Measurements from ENCODE around the gene PCCB.
"Not testable (repeated sequence)": the region's sequence is repeated elsewhere in the genome, so short reads cannot be mapped to it uniquely, and the experiment has no call there.

The PCCB gene

DNA sequence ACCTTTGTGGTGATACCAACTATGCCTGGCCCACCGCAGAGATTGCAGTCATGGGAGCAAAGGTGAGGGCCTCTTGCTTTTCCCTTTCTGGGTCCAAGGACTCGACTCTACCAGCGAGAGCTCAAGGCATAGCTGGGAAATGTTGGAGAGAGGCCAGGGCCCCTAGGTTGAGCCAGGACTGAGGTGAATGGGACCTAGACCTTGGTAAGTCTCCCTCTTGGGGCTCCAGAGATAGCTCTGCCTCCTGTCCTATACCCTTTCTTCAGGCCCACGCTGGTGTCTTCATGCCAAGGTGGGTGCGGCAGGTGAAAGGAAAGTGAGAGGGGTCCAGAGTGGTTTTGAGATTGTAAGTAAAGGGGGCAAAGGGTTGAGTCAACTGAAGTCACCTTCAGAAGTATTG, 77.5 kb downstream of the PCCB start:
- Histone ChIP-seq H3K27ac (ENCODE audit: low read depth, low read length) (no peak overlapping the region), H3K9ac (ENCODE audit: low read depth, low read length) (no peak overlapping the region), H3K27me3 (ENCODE audit: control insufficient read depth, insufficient read depth, low read length) (no peaks in the 10 kb centered on the region), H3K36me3 (ENCODE audit: control insufficient read depth, insufficient read depth, low read length) (peaks cover 32% of the 10 kb centered on the region), H3K4me3 (ENCODE audit: low read depth, low read length) (no peak overlapping the region), H3K4me1 (ENCODE audit: control insufficient read depth, insufficient read depth, low read length) (no peaks in the 10 kb centered on the region), H3K9me3 (ENCODE audit: control insufficient read depth, insufficient read depth, low read length) (no peaks in the 10 kb centered on the region)

DNA sequence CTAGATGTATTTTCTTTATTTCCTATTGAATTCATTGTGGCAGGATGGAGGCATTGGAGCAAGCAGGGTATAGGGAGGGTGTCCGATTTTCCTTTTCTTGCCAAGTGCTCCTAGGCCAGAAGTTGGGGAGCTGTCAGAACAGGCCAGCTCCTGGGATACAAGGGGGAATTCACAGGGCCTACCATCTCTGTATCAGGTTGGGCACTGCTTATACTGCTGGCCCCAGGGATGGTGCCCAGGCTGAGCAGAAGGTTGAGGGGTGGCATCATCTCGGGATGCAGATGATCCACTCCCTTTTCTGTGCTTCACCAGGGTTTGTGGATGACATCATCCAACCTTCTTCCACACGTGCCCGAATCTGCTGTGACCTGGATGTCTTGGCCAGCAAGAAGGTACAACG, 79.5 kb downstream of the PCCB start:
- H3K9me3 ChIP-seq (ENCODE audit: control insufficient read depth, insufficient read depth, low read length), result no peaks in the 10 kb centered on the region
- no peaks in the 10 kb centered on the region for H3K4me1 ChIP-seq (ENCODE audit: control insufficient read depth, insufficient read depth, low read length)
- peaks cover 45% of the 10 kb centered on the region for H3K36me3 ChIP-seq (ENCODE audit: control insufficient read depth, insufficient read depth, low read length)
- no peak overlapping the region for H3K9ac ChIP-seq (ENCODE audit: low read depth, low read length)
- H3K27me3 ChIP-seq (ENCODE audit: control insufficient read depth, insufficient read depth, low read length), result no peaks in the 10 kb centered on the region
- no peak overlapping the region for H3K27ac ChIP-seq (ENCODE audit: low read depth, low read length)
- H3K4me3 ChIP-seq (ENCODE audit: low read depth, low read length), result no peak overlapping the region

DNA sequence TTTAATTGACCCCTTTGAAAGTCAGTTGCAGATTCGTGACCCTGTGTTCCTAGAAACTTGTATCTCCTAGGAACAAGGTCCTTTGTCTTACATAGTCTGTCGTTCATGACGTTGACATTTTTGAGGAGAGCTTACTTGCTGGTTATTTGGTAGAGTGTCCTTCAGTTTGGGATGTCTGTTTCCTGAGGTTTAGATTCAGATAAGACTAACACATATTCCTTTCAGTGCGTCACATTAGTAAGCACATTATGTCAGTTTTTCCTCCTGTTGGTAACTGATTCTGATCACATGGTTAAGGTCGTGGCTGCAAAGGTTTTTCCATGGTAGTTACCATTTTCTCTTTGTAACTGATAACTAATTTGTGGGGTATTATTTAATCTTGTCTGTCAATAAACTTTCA, 80.8 kb downstream of the PCCB start:
- Histone ChIP-seq H3K4me1 (ENCODE audit: control insufficient read depth, insufficient read depth, low read length) (no peaks in the 10 kb centered on the region), H3K4me3 (ENCODE audit: low read depth, low read length) (no peak overlapping the region), H3K9ac (ENCODE audit: low read depth, low read length) (no peak overlapping the region), H3K36me3 (ENCODE audit: control insufficient read depth, insufficient read depth, low read length) (peaks cover 47% of the 10 kb centered on the region), H3K9me3 (ENCODE audit: control insufficient read depth, insufficient read depth, low read length) (no peaks in the 10 kb centered on the region), H3K27ac (ENCODE audit: low read depth, low read length) (no peak overlapping the region), H3K27me3 (ENCODE audit: control insufficient read depth, insufficient read depth, low read length) (no peaks in the 10 kb centered on the region)

DNA sequence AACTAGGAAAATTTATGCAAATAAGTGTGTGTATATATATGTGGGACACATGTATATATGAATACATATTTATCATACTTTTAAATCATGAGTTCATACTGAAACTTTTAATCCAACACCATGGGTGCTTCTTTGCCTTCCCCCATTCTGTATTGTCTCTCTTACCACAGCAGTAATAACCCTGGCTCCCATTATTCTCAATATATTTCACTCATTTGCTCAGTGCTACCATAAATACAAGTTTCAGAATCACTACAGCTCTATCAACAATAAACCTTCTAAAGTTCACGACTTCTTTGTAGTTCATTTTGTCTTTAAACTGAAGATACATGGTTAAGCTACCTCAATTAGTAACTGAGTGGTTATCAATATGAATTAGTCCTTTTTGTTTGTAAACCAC, 82.2 kb downstream of the PCCB start:
- Histone ChIP-seq H3K27ac (ENCODE audit: low read depth, low read length) (no peak overlapping the region), H3K9me3 (ENCODE audit: control insufficient read depth, insufficient read depth, low read length) (no peaks in the 10 kb centered on the region), H3K36me3 (ENCODE audit: control insufficient read depth, insufficient read depth, low read length) (peaks cover 50% of the 10 kb centered on the region), H3K4me3 (ENCODE audit: low read depth, low read length) (no peak overlapping the region), H3K9ac (ENCODE audit: low read depth, low read length) (no peak overlapping the region), H3K27me3 (ENCODE audit: control insufficient read depth, insufficient read depth, low read length) (no peaks in the 10 kb centered on the region), H3K4me1 (ENCODE audit: control insufficient read depth, insufficient read depth, low read length) (no peaks in the 10 kb centered on the region)

DNA sequence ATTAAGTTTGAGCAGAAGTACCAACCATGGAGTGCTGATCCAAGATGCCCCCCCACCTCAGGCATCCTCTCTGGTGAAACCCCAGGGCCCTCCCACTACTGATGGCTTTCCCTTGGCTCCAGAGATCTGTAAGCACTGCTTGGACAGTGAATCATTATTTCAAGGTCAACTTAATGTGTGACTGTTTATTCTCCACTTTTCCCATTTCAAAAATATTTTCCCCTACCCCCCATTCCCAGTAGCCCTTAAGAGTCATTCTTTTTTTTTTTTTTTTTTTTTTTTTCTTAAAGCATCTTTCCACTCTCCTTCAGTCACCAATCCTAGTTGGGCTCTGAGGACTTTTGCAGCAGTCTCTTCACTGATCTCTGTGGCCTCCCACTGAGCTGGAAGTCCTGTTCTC, 82.6 kb downstream of the PCCB start:
- no peaks in the 10 kb centered on the region for H3K9me3 ChIP-seq (ENCODE audit: control insufficient read depth, insufficient read depth, low read length)
- no peak overlapping the region for H3K9ac ChIP-seq (ENCODE audit: low read depth, low read length)
- no peak overlapping the region for H3K4me3 ChIP-seq (ENCODE audit: low read depth, low read length)
- peaks cover 50% of the 10 kb centered on the region for H3K36me3 ChIP-seq (ENCODE audit: control insufficient read depth, insufficient read depth, low read length)
- no peaks in the 10 kb centered on the region for H3K27me3 ChIP-seq (ENCODE audit: control insufficient read depth, insufficient read depth, low read length)
- H3K27ac ChIP-seq (ENCODE audit: low read depth, low read length), result no peak overlapping the region
- H3K4me1 ChIP-seq (ENCODE audit: control insufficient read depth, insufficient read depth, low read length), result no peaks in the 10 kb centered on the region

DNA sequence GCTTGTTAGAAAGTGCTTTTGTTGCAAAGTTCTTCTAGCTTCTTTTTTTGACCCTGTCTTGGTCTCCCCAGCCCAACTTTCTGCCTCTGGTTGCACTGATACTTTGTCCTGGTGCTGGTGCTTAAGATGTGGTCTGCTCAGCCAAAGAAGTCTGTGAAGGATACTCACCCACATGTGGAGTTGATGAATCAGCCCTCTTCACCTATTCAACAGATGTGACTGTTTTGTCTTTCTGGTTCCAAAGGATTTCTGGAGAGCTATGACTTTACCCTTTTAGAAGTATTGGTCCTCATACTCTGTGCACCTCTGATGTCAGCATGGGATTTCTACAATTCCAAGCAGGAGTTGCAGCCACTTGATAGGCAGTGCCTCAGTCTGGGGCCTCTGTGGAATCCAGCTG, 84.1 kb downstream of the PCCB start:
- H3K27me3 ChIP-seq (ENCODE audit: control insufficient read depth, insufficient read depth, low read length), result no peaks in the 10 kb centered on the region
- H3K27ac ChIP-seq (ENCODE audit: low read depth, low read length), result no peak overlapping the region
- no peak overlapping the region for H3K9ac ChIP-seq (ENCODE audit: low read depth, low read length)
- no peaks in the 10 kb centered on the region for H3K9me3 ChIP-seq (ENCODE audit: control insufficient read depth, insufficient read depth, low read length)
- H3K4me1 ChIP-seq (ENCODE audit: control insufficient read depth, insufficient read depth, low read length), result no peaks in the 10 kb centered on the region
- no peak overlapping the region for H3K4me3 ChIP-seq (ENCODE audit: low read depth, low read length)
- peaks cover 38% of the 10 kb centered on the region for H3K36me3 ChIP-seq (ENCODE audit: control insufficient read depth, insufficient read depth, low read length)

DNA sequence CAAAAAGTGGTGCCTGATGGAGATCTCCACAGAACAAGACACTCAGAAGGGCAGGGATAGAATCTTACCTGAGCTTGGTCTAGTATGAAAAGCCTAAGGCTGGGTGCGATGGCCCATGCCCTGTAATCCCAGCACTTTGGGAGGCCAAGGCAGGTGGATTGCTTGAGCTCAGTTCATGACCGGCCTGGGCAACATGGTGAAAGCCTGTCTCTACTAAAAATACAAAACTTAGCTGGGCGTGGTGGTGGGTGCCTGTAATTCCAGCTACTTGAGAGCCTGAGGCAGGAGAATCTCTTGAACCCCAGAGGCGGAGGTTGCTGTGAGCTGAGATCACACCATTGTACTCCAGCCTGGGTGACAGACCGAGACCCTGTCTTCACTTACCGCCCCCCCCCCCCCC, 84.6 kb downstream of the PCCB start:
- H3K4me3 ChIP-seq (ENCODE audit: low read depth, low read length); H3K27me3 ChIP-seq (ENCODE audit: control insufficient read depth, insufficient read depth, low read length); H3K9me3 ChIP-seq (ENCODE audit: control insufficient read depth, insufficient read depth, low read length); H3K9ac ChIP-seq (ENCODE audit: low read depth, low read length); H3K27ac ChIP-seq (ENCODE audit: low read depth, low read length); H3K4me1 ChIP-seq (ENCODE audit: control insufficient read depth, insufficient read depth, low read length): not testable (repeated sequence)
- H3K36me3 ChIP-seq (ENCODE audit: control insufficient read depth, insufficient read depth, low read length), result peaks cover 35% of the 10 kb centered on the region

DNA sequence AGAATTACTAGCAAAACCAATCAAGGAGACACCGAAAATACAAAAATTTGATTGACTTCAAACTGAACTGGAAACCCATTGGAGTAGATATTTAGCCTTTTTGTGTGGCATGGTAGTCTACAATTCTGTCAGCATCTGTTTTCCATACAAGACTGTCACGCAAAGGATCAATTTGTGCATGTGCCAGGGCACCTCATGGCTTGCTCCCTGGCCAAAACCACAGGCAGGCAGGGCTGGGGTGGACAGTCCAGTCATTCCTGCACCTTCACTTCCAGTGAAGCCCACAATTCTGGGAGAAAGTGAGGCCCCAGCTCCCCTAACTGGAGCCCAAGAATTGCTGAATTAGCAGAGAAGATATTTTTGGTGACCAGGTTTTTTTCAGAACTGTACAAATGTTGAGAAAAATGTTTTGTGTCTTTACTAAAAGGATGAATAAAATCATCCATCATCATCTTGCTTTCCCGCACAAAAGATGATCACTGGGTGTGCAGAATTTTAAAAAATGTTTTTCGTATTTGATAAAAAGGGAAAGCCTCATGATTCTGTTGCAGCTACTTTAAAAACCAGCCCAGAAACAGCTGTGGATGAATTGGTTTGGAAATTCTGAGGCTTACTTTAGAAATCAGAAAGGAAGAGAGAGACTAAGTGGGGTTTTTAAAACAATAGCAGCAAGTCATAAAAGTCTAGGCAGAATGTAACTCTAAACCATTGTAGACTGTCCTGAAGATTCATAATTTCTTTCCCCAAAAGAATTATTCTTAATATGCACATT, 86.4 kb downstream of the PCCB start:
- Histone ChIP-seq H3K9me3 (ENCODE audit: control insufficient read depth, insufficient read depth, low read length) (no peaks in the 10 kb centered on the region), H3K4me3 (ENCODE audit: low read depth, low read length) (no peak overlapping the region), H3K27me3 (ENCODE audit: control insufficient read depth, insufficient read depth, low read length) (no peaks in the 10 kb centered on the region), H3K9ac (ENCODE audit: low read depth, low read length) (no peak overlapping the region), H3K27ac (ENCODE audit: low read depth, low read length) (no peak overlapping the region), H3K36me3 (ENCODE audit: control insufficient read depth, insufficient read depth, low read length) (peaks cover 37% of the 10 kb centered on the region; the same call in 1 of the 2 replicates), H3K4me1 (ENCODE audit: control insufficient read depth, insufficient read depth, low read length) (no peaks in the 10 kb centered on the region)

DNA sequence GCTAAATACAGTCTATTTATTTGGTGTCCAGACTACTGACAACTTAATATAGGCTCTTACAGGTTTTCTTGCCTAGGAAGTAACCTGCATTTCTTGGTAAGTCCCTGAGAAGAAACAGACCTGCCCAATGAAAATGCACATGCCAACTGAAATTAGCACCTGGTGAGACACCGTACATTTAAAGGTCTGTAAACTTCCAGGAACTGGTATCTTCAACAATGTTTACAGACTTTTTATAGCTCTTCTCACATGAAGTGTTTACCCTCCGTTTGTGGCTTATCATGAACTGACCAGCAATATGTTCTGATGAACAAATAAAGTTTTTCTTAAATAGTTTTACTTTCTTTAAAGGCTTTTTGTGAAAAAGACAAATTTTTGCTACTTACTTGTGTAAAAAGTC, 93.3 kb downstream of the PCCB start:
- Histone ChIP-seq H3K27me3 (ENCODE audit: control insufficient read depth, insufficient read depth, low read length) (no peaks in the 10 kb centered on the region), H3K36me3 (ENCODE audit: control insufficient read depth, insufficient read depth, low read length) (peaks cover 8% of the 10 kb centered on the region; the same call in 1 of the 2 replicates), H3K27ac (ENCODE audit: low read depth, low read length) (no peak overlapping the region)

DNA sequence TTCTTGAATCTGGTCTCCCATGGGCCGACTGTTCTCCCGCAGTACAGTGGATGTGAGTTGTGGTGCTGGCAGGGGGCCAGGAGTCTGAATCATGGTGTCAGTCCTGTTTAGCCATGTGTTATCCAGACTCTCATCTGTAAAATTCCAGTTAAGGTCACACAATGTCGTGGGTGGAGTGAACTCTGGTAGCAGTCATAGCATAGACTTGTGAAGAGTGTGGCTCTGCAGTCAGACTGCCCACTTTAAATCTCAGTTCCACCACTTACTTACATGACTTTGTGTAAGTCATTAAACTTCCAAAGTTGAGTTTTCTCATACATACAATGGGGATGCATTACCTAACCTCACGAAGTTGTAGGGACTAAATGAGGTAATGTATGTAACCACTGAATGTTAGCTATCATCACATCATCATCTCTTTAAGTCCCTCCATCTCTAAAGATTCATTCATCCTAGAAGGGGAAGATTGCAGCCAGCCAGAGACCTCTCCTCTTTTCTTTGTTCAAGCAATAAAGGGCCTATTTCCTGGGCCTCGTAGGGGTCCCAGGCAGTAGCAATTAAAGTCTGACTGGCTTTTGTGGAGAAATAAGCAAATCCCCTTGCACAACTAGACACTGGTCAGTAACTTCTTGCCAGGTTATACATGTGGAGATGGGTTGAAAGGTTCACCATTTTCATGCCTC, 93.9 kb downstream of the PCCB start:
- Histone ChIP-seq H3K36me3 (ENCODE audit: control insufficient read depth, insufficient read depth, low read length) (peaks cover 14% of the 10 kb centered on the region; the same call in 1 of the 2 replicates), H3K9me3 (ENCODE audit: control insufficient read depth, insufficient read depth, low read length) (no peaks in the 10 kb centered on the region), H3K27me3 (ENCODE audit: control insufficient read depth, insufficient read depth, low read length) (no peaks in the 10 kb centered on the region), H3K4me1 (ENCODE audit: control insufficient read depth, insufficient read depth, low read length) (peaks cover 4% of the 10 kb centered on the region; the same call in 1 of the 2 replicates), H3K9ac (ENCODE audit: low read depth, low read length) (no peak overlapping the region), H3K4me3 (ENCODE audit: low read depth, low read length) (no peak overlapping the region), H3K27ac (ENCODE audit: low read depth, low read length) (no peak overlapping the region)

More for the DNA sequence above, 93.3 kb downstream of the PCCB start:
- Histone ChIP-seq H3K9ac (ENCODE audit: low read depth, low read length) (no peak overlapping the region), H3K4me3 (ENCODE audit: low read depth, low read length) (no peak overlapping the region), H3K4me1 (ENCODE audit: control insufficient read depth, insufficient read depth, low read length) (peaks cover 4% of the 10 kb centered on the region; the same call in 1 of the 2 replicates), H3K9me3 (ENCODE audit: control insufficient read depth, insufficient read depth, low read length) (no peaks in the 10 kb centered on the region)

DNA sequence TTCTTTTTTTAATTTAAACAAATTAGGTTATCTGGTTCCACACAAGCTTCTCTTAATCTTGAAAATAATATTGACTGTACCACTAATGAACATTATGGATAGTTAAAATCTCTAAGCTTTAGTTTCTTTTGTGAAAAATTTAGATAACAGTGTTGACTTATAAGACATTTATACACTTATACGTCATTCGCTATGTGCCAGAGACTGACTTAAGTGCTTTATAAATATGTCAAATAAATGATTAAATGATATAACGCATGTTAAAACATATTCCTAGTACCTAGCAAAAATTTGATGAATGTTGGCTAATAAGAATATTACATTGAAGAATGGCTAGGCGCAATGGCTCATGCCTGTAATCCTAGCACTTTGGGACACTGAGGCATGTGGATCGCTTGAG, 96.3 kb downstream of the PCCB start:
- Histone ChIP-seq H3K36me3 (ENCODE audit: control insufficient read depth, insufficient read depth, low read length) (0 out of 2 replicates have a peak, but pooled peaks cover 10% of the 10 kb centered on the region), H3K9me3 (ENCODE audit: control insufficient read depth, insufficient read depth, low read length) (no peaks in the 10 kb centered on the region), H3K27ac (ENCODE audit: low read depth, low read length) (no peak overlapping the region), H3K27me3 (ENCODE audit: control insufficient read depth, insufficient read depth, low read length) (no peaks in the 10 kb centered on the region), H3K9ac (ENCODE audit: low read depth, low read length) (no peak overlapping the region), H3K4me1 (ENCODE audit: control insufficient read depth, insufficient read depth, low read length) (peaks cover 4% of the 10 kb centered on the region; the same call in 1 of the 2 replicates), H3K4me3 (ENCODE audit: low read depth, low read length) (no peak overlapping the region)
